ENCODE results near the gene LIMS1.
A peak's percentile ranks its signal among the peaks of the same experiment; 100 is the strongest.
"Not testable (repeated sequence)": the region's sequence is repeated elsewhere in the genome, so short reads cannot be mapped to it uniquely, and the experiment has no call there.

Gene LIMS1

DNA sequence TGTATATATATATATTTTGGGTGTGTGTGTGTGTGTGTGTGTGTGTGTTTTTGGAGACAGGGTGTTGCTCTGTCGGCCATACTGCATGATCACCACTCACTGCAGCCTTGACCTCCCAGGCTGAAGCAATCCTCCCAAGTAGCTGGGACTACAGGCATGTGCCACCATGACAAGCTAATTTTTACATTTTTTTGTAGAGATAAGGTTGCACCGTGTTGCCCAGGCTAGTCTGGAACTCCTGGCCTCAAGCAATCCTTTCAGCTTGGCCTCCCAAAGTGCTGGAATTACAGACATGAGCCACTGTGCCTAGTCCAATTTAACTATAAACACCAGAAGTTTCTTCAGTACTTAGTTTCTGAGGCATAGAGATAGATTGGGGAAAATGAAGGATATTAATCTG is 18.3 kb downstream of the LIMS1 start:
- no peak for DNase-seq (ENCODE audit: low spot score)

DNA sequence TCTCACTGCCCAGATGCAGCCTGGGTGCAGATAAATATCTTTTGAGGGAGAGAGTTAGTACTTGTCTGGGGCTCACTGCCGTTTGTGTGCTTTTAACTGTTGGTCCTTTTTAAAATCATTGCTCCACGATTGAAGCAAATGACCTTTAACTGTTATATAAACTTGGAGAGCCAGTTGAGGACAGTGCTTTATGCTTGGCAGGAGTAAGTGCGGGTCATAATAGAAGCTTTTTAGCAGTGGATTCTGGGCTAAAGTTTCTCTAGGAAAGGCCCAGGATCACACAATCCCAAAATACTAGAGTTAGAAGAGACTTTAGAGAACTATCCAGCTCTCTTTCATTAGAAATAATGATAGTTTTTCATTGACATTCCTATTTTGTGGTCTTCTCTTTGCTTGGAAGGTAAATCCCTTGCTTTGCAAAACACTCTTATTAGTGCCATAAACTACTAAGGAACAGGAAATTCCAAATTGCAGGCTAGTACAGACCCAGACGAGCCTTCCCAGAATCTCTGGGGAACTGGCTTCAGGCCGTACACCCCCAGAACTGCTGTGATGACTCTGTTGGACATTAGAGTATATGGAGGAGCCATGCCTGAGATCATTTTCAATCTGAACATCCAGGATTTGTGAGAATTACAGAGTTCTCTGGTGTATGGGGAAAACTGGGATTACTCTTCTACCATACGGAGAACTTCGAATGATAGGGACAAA is 19.1 kb downstream of the LIMS1 start:
- no peak for DNase-seq (ENCODE audit: low spot score)

- DNase-seq (ENCODE audit: low spot score): no peak
Measured at GRCh38 chr2:108554528-108554927, 20.3 kb downstream of the LIMS1 start.

DNA sequence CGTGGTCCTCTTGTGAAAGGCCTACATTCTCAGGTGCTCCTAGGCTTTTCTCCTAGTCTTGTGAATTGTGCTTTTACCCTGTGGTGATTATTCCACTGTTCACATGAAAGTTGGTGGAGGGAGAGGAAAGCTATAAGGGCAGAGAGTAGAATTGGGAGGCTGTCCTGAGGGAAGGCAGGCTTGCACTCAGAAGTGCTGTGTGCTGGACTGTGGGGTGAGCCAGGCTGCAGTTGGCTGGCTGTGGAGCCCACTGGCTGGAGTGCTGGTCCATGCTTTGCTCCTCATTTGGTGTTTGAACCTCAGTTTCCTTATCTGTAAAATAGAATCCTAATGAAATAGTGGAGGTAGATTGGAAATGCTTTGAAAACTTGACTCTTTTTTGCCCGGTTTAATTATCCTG is 21.3 kb downstream of the LIMS1 start:
- DNase-seq (ENCODE audit: low spot score): no peak

DNA sequence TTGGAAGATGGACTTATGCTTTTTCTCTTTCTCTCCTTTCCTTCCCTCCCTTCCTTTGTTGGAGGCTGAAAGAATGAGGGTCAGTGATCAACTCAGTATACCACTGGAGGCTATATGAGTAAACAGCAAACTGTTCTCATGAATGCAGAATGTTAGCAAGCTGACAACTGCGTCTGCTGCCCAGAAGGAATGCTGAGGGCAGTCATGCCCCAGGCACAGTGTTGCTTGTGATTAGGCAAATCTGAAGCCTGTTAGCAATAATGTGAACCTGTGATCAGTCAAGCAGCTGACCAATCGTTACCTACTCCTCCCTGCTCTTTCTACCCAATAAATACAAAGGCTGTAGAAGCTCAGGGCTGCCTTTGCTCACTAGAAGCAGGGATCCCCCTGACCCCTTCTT is 22.3 kb downstream of the LIMS1 start:
- not testable (repeated sequence) for DNase-seq (ENCODE audit: low spot score)

- DNase-seq (ENCODE audit: low spot score): no peak
Measured at GRCh38 chr2:108560241-108560811, 26.1 kb downstream of the LIMS1 start.

DNA sequence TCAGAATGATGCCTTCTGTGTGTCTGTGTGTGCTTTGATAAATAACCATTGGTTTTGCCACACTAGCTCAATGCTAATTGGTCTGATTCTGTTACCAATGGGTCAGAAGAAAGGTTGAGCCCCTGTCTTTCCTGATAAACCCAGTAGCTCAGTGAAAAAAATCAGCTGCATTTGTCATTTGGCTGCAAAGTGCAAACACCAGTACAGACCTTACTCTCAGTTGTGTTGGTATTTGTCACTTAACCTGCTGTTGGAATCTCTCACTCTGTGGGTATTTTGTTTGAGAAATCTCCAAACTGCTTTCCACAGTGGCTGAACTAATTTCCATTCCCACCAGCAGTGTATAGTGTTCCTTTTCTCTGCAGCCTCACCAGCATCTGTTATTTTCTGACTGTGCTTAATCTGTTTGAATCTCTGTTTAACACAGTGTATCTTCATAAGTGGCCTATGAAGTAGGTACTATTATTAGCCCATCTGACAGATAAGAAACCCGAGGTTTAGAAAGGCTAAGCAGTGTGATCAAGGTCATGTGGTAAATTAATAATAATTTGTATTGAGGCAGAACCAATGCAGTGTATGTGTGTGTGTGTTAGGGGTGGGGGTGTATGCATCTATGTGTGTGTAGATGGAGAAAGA is 26.7 kb downstream of the LIMS1 start:
- no peak for DNase-seq (ENCODE audit: low spot score)

DNA sequence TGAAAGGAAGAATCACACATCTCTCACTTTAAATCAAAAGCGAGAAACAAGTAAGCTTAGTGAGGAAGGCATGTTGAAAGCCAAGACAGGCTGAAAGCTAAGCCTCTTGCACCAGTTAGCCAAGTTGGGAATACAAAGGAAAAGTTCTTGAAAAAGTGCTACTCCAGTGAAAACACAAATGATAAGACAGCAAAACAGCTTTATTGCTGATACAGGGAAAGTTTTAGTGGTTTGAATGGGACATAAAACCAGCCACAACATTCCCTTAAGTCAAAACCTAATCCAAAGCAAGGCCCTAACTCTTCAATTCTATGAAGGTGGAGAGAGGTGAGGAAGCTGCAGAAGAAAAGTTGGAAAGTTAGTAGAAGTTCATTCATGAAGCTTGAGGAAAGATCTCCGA is 28.0 kb downstream of the LIMS1 start:
- no peak for DNase-seq (ENCODE audit: low spot score)

DNA sequence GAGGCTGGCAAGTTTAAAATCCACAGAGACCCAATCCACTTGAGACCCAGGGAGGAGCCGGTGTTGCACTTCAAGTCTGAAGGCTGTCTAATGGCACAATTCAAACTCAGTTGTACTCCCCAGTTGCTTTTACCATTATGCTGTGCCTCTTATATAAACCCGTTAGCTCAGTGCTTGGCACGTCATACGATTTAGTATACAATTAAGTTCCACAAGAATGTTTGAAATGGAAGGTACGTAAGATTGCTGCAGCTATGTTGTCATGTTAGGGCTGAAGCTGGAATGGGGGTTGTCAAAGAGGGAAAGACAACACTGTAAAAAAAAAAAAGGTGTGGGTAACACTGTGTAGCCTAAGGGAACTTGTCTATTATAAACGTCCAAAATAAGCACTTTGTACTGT is 30.2 kb downstream of the LIMS1 start:
- no peak for DNase-seq (ENCODE audit: low spot score)

DNA sequence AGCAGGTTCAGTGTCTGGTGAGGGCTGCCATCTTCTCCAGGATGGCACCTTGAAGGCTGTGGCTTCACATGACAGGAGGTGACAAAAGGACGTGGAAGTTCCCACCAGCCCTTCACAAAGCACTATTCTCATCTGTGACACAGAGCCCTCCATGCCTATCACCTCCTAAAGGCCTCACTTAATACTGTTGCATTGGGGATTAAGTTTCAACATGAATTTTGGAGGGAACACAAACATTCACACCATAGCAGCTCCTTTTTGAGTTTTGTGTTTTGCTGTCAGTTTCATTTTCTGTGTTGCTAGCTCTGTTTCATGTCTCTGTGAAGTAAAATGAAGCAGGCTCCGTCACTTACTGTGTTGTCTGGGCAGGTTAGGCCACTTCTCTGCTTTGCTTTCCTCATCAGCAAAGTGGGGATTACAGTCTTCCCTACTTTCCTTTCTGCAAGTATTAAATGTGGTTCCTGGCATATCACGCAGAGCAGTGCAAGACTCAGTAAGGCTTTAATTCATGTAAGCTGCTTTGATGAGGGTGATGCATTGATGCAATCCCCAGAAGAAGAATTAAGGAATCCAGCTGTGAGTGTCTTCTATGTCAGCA is 31.6 kb downstream of the LIMS1 start:
- no peak for DNase-seq (ENCODE audit: low spot score)

- DNase-seq (ENCODE audit: low spot score): no peak
Measured at GRCh38 chr2:108570416-108570815, 36.1 kb downstream of the LIMS1 start.

DNA sequence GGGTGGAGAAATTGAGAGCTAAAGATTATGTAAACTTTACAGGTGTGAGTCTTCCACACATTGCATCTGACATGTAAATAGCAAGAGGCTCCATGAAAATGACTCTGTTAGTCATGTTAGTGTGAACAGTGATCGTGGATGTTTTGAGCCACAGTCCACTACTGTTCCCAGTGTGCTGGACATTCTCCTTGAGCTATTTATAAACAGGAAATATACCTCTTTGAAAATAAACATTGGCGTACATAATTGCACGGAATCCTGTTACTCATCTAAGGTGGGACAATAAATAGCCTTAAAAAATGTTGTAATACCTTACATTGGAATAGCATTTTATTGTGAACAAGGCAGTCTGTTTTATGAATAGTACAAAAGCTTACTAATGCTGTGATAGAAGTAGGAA is 37.0 kb downstream of the LIMS1 start:
- DNase-seq (ENCODE audit: low spot score): no peak

DNA sequence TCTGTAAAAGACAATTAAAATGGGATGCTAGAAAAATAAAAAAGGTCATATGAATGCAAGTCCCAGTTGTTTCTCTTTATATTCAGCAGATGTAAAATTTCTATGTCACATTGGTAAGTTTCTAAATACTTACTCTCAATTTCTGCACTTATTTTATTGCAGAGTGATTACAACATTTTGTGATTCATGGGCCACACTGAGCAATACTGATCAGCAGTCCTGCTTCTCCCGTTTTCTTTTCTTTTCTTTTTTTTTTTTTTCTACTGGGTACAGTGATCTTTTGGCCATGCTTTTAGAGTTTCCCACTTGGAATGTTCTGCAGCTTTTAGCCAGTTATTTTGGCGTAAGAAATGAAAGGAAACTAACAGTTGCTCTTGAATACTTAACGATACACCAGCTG is 38.8 kb downstream of the LIMS1 start:
- no peak for DNase-seq (ENCODE audit: low spot score)

- no peak for DNase-seq (ENCODE audit: low spot score)
Measured at GRCh38 chr2:108574332-108574731, 40.1 kb downstream of the LIMS1 start.

DNA sequence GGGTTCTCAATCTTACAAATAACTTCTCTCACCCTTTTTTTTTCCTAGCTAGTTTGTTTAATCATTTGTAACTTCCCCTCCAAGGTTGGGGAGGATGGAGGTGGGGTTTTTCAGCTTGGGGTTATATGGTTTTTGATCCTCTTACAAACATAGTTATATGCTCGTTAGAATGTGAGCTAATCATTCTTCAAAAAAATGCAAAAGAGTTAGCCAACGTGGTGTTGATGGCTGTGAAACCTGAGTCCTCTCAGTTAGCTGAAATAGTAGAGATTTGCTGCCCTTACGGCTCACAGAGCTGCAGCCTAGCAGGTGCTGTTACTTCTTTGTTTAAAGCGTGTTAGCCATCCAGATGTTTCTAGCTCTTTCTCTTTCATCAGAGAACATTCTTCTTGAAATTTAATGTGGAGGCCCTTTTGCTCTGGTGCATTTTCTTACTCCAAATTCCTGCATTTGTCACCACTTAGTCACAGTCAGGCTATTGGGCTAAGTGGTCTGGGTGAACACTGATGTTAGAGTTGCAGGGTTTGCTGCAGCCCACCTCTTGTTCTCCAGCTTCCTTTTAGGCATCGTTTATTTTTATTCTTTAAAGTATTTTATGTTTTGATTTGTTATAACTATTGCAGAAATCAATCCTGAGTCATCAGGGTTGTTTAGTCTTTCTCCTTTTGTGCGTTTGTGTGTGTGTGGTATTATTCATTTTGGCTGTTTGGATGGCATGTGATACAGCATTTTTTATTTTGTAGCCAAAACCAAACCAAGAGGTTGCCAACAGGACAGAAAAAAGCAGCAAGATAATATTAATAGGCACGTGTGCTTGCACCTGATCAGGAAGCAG is 41.1 kb downstream of the LIMS1 start:
- DNase-seq (ENCODE audit: low spot score): no peak

GRCh38 chr2:108577099-108577498 is 42.8 kb downstream of the LIMS1 start:
- DNase-seq (ENCODE audit: low spot score): no peak

GRCh38 chr2:108579623-108580022 is 45.4 kb downstream of the LIMS1 start:
- no peak for DNase-seq (ENCODE audit: low spot score)

DNA sequence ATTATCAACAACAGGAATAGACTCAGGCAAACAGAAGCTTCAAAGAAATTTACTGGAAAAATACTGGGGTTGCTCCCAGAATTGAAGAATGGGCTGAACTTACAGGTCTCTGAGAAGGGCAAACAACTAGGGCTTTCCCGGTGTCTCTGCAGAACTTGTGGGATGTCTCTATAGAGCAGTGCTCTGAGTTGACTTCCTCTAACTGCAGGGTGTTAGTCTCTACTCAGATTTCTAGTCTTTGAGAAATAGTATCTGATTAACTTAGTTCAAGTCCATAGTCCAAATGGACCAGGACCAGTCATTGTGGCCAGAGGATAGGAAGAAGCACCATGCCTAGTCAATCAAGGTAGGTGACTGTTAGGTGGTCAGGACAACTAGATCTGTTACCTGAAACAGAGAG is 45.8 kb downstream of the LIMS1 start:
- DNase-seq (ENCODE audit: low spot score): no peak

DNA sequence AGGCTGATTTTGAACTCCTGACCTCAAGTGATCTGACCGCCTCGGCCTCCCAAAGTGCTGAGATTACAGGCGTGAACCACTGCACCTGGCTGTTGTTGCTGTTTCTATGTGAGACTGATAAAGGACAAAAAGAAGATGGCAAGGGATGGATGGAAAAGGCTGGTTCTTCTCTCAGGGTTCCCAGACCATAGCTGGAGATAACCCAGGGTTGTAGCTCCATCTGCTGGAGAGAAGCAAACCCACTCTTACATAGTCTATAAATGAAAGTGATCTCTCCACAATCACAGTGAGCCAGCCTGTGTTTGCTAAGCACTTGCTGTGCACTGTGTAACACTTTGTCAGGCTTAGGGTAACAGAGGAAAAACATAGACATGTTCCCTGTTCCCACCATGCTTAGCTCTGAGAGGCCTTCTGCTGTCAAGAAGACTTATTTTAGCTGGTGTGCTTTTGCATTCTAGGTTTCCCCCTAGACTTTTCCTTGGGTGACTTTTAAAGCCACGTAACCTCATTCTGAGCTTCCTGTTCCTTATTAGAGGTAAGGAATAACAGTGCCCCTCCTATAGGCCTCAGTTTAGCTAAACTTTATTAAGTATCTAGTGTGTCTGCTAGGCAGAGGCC is 49.7 kb downstream of the LIMS1 start:
- DNase-seq (ENCODE audit: low spot score): peak; percentile 64

GRCh38 chr2:108585436-108585835 is 51.2 kb downstream of the LIMS1 start:
- DNase-seq (ENCODE audit: low spot score): no peak

GRCh38 chr2:108586116-108586515 is 51.8 kb downstream of the LIMS1 start:
- no peak for DNase-seq (ENCODE audit: low spot score)

- no peak for DNase-seq (ENCODE audit: low spot score)
Measured at GRCh38 chr2:108586631-108587030, 52.4 kb downstream of the LIMS1 start.
